HG03460 (cell line): ENCODE data around the gene CPA1.

Experiments
- ATAC-seq: cut with Tn5 transposase; IDR thresholded peaks from one replicate; pipeline ENCODE4 v1.9.1; 2021; ENCODE audit not compliant: unreplicated experiment

Gene CPA1

DNA sequence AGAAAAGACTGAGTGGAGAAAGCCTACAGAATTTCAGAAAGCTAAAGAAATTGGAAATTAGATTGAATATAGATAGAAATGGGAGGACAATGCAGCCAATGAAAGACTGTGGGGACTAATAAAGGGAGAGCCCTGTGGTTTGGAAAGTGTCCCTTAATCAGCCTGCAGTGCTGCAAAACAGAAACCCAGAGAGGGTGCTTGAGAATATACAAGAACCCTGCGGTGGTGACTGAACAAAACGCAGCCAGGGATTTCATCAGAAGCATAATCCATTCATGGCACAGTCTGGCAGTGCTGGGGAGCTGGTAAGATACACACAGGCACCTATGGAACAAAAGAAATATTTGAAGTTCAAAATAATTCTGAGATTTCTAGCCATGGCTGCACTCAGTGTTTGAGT, 41.4 kb downstream of the CPA1 start:
- no peak for ATAC-seq

DNA sequence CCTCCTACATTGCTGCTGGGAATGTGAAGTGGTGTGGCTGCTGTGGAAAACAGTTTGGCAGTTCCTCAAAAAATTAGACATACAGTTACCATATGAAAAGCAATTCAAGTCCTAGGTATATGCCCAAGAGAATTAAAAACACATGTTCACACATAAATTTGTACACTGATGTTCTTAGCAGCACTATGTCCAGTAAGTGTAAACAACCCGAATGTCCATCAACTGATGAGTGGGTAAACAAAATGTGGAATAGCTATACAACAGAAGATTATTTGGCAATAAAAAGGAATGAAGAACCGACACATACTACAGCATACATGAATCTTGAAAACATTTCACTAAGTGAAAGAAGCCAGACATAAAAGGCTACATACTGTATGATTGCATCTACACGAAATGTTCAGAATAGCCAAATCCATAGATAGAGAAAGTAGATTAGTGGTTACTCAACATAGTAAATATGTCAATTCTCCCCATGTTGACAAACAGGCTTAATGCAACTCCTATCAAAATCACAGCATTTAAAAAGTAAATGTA, 43.3 kb downstream of the CPA1 start:
- no peak for ATAC-seq

DNA sequence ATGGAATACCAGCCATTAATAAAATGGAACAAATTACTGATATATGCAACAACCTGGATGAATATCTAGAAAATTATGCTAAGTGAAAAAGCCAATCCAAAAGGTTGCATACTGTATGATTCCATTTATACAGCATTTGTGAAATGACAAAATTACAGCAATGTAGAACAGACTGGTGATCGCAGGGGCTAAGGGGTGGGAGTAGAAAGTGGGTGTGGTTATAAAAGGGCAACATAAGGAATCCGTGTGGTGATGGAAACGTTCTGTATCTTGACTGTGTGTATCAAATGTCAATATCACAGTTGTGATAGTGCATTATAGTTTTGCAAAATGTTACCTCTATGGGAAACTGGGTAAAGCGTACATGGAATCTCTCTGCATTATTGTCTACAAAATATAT, 45.5 kb downstream of the CPA1 start:
- ATAC-seq = no peak

- ATAC-seq = no peak
Measured at GRCh38 chr7:130426564-130426963, 46.3 kb downstream of the CPA1 start.

DNA sequence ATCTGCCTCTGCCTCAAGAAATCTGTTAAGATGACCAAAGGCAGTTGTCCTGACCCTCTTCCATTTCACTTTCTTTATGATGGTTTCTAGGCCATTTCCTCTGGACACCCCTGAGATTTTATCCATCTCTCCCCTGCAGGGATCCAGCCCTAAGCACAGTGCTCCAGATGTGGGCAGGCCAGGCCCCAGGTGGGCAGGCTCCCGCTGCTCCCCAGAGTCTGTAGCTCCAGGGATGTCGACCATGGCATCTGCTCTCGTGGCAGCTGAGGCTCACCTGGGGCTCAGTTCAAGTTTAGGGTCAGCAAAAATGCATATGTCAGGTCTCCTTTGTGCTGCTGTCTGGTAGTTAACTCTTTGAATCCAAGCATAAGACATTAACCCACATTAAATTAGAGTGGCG, 48.7 kb downstream of the CPA1 start:
- no peak for ATAC-seq

DNA sequence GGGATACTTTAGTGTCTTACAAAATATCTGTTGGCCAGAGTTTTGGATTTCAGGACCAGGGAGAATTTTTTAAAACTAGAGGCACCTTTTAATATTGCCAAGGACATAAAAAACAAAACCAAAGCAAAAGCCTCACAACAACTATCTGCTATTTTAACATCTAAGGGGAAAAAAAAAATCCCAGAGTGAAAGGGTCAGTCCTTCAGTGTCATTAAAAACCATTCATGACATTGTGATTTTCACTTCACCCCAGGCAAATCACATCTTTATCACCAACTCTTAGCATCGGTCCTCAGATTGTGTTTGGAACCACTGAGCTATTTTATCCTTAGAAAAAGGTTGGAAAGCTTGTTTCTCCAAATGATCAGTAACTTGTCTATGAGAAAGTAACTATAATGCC, 49.8 kb downstream of the CPA1 start:
- no peak for ATAC-seq

GRCh38 chr7:130430841-130431666, 50.8 kb downstream of the CPA1 start:
- no peak for ATAC-seq

DNA sequence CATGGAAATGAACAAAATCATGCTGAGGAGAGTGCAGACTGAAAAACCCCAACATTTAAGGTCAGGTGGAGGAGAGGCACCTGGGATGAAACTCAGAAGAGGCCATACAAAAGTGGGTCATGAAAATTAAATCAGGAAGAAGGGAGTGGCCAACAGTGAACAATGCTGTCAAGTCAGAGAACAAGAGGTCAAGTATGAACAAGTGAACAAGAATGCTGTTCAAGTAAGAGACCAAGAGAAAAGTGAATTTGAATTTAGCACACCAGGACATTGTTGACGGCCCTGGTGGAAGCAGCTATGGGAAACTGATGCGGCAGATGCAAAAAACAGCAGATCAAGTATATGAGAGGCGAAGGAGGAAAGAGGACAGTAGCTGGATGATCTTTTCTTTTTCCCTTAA, 52.6 kb downstream of the CPA1 start:
- ATAC-seq = no peak

GRCh38 chr7:130433301-130433700, 53.0 kb downstream of the CPA1 start:
- ATAC-seq = no peak

DNA sequence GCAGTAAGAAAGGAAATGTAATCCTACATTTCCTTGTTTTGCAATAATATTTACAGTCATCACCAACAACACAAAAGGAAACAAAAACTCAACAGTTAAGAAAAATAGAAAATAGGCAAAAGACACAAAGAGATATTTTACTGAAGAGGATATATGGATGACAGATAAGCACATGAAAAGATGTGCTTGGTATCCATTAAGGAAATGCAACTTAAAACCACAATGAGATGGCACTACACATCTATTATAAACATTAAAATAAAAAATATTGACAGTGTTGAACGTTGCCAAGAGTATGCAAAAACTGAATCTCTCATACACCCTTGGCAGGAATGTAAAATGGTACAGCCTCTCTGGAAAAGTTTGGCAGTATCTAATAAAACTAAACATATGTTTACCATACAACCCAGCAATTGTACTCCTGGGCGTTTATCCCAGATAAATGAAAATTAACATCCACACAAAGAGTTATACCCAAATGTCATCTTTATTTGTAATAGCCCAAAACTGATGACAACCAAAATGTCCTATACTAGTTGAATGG, 55.1 kb downstream of the CPA1 start:
- ATAC-seq = no peak

DNA sequence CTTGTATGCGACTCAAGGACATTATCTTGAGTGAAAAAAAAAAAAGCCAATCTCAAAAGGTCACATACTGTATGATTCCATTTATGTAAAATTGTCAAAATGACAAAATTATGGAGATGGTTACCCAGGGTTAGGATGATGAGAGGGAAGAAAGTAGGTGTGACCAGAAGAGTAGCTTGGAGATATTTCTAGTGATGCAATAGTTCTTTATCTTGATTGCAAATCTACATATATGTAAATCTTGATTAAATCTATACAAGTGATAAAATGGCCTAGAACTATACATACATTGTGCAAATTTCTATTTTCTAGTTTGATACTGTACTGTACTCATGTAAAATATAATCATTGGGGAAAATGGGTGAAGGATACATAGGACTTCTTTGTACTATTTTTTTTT, 56.0 kb downstream of the CPA1 start:
- no peak for ATAC-seq
